T-helper 2 cell (primary cell): ENCODE results near the gene PLIN5.
A peak's percentile ranks its signal among the peaks of the same experiment; 100 is the strongest.
"Not testable (repeated sequence)": the region's sequence is repeated elsewhere in the genome, so short reads cannot be mapped to it uniquely, and the experiment has no call there.

Experiments used
- DNase-seq, 5 experiments: peaks; one replicate each; pipeline versions ENCODE4 v3.0.0 to v3.0.0-alpha.2; 2012 to 2022

Gene PLIN5

DNA sequence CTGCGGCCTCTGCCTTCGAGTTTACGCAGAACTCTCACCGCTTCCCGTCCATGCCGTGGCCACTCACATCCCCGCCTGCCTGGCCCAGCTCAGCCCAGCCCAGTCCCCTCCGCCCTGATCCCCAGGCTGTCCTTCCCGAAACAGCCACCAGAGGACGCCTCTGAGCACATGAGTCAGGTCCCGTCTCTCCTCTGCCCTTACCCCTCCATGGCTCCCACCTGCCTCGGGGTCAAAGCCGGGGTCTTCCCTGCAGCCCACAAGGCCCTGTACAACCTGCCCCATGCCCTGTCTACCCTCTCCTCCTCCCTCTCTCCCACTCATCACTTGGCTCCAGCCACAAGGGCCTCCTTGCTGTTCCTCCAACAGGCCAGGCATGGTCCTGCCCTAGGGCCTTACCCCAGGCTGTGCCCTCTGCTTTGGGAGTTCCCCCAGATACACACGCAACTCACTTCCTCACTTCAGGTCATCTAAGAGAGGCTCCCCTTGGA is 32.6 kb upstream of the PLIN5 start:
- peak; percentile 24 to 50 (median 37) for DNase-seq

DNA sequence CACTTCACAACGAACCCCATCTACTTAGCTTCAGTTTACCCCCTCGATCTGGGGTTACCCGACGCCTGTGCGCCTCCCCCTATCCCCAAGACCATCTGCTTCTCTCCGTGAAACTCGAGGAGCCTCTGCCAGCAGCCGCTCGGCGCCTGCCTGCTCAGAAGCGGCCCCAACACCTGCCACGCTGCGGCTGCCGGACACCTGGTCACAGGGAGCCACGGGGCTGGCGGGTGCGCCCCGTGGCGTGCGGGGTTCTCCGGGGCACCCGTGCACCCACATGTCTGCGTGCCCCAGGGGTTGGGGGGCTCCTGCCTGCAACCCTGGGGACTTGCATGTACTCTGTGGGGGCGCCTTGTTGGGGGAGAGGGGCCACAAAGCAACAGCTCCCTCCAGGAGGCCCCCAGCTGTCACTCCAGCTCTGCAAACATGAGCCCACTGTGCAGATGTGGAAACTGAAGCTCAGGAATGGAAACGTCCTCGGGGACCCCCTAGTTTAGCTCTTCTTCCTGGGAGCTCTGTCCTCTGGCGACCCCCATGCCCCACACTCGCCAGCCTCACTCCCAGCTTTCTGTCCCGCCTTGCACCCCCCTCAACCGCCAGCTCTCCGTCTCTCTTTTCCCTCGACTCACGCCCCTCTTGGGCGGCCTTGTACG is 31.5 kb upstream of the PLIN5 start:
- DNase-seq: no peak

DNA sequence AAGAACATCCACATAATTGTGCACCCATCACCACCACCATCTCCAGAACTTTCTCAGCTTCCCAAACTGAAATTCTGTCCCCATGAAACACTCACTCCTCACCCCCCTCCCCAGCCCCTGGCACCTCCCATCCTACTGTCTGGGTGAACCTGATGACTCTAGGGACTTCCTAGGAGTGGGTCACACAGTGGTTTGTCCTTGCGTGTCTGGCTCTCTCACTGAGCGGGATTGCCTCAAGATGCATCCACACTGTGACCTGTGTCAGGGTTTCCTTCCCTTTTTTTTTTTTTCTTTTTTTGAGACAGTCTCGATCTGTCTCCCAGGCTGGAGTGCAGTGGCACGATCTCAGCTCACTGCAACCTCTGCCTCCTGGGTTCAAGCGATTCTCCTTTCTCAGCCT is 28.5 kb upstream of the PLIN5 start:
- DNase-seq: not testable (repeated sequence)

DNA sequence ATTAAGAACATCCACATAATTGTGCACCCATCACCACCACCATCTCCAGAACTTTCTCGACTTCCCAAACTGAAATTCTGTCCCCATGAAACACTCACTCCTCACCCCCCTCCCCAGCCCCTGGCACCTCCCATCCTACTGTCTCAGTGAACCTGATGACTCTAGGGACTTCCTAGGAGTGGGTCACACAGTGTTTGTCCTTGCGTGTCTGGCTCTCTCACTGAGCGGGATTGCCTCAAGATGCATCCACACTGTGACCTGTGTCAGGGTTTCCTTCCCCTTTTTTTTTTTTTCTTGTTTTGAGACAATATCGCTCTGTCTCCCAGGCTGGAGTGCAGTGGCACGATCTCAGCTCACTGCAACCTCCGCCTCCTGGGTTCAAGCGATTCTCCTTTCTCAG is 27.1 kb upstream of the PLIN5 start:
- not testable (repeated sequence) for DNase-seq

DNA sequence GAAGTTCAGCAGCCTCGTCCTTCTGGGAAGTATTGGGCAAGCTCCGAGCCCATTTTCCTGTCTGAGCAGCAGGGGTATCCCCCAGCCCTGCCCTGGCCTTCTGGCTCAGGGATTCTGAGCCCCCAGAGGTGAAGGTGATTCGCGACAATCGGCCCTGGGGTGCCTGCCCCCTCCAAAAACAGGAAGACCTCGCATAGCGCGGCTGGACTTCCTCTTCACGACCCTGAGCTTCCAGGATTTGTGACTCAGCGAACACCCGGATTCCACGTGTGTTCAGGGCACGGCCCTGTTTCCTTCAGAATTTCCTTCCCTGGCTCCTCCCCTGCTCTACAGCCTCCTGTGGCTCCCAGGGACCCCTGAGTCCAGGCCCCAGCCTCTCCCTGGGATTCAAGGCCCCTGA is 24.5 kb upstream of the PLIN5 start, which contains the start of gene SEMA6B:
Gene SEMA6B, minus strand, starts transcription at position 116 of the 400 bp plus-strand sequence. CDS start 1,227 bp downstream, outside the sequence.
- no peak for DNase-seq

DNA sequence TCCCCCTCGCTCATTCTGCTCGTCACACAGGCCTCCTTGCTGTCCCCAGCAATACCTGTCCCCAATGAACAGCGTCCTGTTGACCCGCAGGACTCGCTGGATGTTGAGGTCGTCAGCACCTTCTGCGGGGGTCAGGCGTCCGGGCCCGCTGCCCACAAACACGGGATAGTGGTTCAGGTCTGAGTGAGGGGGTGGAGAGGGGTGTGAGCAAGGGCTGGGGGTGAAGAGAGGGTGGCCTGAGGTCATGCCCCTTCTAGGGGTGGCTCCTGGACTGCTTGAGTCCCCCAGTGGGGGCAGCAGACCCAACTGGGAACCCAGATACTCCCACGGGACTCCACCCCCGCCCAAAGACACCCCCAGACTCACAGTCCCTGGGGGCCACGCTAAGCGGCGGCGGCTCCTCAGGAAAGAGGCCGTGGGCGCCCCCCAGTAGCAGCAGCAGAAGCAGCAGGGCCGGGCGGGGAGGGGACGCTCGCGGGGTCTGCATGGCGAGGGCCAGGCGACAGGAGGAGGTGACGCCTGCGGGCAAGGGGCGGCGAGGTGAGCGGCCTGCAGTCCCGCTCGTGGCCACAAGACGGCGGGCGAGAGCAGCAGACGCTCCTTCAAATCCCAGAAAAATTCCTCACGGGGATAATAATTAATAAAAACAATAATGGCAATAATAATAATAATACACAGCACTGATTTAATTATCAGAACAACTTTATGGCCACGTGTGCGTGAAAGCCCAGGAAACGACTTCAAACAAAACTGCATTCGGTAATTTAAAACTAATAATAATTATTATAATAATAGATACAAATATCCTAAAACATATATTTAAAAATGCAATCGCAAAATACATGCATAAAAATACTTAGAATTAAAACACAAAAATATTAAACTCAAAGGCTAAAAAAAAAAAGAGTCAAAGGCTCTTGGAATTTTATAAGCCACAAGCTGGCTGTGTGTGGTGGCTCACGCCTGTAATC is 23.2 kb upstream of the PLIN5 start:
- DNase-seq: peak in 1 of 5 experiments; percentile 13

DNA sequence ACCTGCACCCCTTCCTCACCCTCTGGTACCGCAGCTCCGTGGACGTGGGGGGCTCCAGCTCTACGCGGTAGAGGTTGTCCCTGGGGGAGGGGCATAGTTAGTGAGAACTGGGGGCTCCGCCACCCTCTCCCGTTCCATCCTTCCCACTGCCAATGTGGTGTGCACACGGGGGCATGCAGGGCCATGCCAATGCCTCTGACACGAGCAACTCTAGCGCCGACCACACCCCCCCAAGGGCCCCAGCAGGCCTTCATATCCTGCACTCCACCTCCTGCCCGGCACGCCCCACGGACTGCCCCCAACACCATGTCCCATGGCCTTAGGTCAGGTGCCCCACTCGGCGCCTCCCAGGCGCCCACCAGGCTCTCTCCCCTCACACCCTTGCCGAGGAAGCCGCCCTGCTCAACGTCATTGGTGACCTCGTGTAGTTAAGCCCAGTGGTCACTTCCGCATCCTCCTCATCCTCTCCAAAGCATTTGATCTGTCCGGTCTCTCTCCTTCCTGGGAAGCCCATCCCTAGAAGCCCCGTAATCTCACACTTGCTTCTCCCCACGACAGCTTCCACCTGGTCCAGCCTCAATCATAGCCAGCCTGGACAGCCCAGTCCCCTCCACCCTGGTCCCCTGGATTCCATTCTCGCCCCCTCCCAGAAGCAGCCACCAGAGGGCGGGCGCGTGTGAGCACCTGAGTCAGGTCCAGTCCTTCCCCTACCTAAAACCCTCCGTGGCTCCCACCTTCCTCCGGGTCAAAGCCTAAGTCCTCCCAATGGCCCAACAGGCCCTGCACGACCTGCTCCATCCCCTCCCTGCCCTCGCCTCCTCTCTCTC is 22.3 kb upstream of the PLIN5 start:
- peak in 1 of 5 experiments; percentile 17 for DNase-seq

DNA sequence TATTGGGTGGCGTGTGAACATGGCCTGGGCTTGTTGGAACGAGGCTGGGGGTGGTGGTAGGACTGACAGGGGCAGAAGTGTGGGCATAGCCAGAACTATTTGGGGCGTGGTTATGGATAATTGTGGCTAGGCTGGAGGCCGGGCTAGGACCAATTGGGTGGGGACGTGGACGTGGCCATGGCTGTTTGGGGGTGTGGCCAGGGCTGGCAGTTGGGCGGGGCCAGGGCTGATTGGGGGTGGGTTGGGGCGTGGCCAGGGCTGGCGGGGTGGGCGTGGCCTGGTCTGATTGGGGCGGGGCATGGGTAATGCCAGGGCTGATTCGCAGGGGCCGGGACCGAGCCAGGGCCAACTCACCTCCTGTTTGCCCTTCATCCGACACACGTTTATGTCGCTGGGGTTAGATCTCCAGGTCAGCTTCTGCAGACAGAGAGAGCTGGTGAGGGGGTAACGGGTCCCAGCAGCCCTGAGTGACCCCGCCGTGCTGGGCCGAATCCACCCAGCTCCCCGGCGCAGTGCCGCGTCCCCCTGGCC is 21.6 kb upstream of the PLIN5 start:
- peak in 1 of 5 experiments; percentile 19 for DNase-seq

DNA sequence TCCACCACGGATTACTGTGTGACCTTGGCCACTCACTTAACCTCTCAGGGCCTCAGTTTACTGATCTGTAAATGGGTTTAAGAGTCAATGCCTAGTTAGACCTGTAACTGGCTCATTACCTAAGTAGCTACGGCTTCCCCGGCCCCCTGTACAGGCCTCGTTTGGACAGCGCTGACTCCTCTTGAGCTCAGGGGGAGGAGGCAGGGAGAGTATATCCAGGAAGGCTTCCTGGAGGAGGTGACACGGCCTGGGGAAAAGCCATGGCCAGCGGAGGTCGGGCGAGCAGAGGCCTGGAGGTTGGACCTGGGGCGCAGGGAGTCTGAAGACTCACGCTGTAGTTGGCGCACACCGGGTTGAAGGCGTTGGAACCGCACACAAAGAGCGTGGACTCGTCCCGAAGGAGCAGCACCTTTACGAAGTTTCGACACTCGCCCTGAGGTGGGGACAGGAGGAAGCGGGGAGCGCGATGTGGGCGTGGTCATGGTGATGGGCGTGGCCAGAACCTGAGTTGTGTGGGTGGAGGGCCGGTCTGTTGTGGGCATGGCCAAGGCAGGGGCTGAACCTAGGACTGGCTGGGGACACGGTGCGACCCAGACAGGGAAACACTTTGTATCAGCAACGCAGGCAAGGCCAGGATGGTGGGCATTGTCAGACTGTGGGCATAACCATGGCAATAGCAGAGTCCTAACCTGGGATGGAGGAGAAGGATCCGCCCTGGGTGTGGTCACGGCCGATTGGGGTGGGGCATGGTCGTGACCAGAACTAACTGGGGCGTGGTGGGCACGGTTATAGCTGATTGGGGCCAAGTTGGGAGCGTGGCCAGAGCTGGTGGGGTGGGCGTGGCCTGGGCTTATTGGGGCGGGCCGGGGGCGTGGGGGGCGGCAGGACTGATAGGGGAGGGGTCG is 20.9 kb upstream of the PLIN5 start:
- no peak for DNase-seq

DNA sequence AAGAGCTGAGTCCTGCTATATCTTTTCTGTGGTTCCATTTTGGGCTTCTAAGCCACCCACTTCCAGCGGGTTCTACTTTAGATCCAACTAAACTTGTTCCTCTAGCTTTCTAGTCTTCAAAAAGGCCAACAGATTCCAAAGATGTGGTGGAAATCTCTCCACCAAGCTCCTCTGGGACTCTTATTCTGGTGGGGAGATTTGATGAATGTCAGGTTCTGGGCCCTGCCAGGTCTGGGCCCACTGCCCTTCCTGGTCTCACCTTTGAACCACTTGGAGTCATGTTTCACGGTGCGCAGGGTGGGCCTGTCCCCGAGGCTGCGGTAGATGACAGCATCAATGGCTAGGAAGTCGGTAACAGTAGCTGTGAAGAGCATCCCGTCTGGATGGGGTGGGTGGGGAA is 19.7 kb upstream of the PLIN5 start:
- DNase-seq: no peak

DNA sequence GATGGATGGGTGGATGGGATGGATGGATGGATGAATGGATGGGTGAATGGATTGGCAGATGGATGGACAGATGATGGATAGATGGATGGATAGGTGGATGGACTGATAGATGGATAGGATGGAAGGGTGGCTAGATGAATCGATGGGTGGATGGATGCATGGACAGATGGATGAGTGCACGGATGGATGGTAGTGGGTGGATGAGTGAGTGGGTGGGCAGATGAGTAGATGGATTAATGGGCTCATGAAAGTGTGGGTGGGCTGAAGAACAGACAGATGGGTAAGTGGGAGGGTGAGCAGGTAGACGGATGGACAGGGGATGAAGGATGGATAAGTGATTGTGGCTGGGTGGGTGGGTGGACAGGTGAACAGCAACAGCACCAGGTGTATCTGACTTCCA is 18.8 kb upstream of the PLIN5 start:
- no peak for DNase-seq

DNA sequence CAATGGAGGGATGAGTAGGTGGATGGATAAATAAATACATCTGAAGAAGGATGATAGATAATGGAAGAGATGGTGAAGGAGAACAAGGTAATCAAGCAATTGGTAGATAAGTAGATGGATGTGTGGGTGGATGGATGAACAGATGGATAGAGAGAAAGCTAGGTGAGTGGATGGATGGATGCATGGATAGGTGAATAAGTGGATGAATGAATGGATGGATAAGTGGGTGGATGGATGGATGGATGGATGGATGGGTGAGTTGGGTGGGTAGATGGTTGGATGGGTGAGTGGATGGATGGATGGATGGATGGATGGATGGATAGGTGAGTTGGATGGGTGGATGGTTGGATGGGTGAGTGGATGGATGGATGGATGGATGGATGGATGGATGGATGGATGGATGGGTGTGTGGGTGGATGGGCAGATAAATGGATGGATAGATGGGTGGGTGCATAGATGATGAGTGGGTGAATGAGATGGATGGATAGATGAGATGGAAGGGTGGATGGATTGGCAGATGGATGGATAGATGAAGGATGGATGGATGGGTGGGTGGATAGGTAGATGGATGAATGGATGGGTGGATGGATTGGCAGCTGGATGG is 18.2 kb upstream of the PLIN5 start:
- no peak for DNase-seq

DNA sequence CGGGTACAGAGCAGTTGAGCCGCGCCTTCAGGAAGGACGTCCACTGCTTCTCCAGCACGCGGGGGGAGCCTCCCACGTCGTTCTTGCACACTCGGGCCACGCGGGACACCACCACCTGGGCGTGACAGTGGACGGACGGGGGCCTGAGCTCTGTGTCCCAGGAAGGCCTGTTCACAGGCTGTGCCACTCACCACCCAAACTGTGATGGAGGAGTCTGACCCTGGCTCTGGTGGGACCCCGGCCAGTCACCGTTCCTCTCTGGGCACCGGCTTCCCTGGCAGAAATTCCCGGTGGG is 17.4 kb upstream of the PLIN5 start:
- DNase-seq: no peak

DNA sequence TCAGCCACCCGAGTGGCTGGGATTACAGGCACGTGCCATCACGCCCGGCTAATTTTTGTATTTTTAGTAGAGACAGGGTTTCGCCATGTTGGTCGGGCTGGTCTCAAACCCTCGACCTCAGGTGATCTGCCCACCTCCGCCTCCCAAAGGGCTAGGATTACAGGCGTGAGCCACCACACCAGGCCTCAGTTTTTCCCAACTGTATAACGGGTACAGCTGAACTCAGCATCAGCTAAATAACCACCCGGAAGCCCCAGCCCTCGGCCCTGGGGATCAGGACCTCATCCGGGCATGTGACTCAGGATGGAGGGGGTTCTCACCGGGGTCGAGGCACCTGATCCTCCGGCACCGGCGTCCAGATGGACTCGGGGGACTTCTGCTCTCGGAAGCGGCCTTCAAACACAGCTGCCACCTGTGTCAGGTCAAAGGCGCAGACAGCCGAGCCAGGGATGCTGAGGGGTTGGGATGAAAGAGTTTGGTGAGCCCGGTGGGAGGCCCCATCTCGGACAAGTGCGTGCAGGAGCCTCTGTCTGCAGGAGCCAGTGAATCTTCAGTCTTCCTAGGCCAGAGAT is 15.5 kb upstream of the PLIN5 start:
- no peak for DNase-seq

DNA sequence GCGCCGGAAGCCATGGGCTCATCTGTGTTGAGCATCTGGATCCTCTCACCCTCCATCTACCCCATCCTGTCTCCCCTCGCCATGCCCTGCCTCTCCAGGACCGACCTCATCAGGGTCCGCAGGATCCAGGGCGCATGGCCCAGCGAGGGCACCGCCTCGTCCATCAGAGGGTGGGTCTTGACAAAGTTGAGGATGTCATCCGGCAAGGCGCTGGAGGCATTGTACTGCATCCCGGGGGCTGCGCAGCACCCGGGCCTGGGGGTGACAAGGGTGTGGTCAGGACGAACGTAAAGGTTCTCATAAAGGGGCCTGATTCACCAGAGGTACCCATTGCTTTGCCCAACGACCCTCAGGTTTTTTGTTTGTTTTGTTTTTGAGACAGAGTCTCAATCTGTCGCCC is 15.0 kb upstream of the PLIN5 start:
- no peak for DNase-seq

DNA sequence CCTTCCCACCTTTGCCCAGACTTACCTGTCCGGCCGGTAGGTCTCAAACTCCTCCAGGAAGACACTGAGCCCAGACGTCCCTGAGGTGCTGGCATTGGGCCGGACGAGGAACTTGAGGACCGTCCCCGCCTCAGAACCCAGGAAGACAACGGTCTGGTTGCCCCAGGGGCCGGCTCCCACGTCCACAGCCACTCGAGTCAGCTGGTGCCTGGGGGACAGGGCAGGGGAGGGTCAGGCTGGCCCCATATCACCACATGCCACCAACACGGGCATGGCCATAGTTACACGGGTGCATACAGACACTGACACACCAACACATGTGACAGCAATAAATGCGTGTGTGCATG is 13.2 kb upstream of the PLIN5 start:
- no peak for DNase-seq

DNA sequence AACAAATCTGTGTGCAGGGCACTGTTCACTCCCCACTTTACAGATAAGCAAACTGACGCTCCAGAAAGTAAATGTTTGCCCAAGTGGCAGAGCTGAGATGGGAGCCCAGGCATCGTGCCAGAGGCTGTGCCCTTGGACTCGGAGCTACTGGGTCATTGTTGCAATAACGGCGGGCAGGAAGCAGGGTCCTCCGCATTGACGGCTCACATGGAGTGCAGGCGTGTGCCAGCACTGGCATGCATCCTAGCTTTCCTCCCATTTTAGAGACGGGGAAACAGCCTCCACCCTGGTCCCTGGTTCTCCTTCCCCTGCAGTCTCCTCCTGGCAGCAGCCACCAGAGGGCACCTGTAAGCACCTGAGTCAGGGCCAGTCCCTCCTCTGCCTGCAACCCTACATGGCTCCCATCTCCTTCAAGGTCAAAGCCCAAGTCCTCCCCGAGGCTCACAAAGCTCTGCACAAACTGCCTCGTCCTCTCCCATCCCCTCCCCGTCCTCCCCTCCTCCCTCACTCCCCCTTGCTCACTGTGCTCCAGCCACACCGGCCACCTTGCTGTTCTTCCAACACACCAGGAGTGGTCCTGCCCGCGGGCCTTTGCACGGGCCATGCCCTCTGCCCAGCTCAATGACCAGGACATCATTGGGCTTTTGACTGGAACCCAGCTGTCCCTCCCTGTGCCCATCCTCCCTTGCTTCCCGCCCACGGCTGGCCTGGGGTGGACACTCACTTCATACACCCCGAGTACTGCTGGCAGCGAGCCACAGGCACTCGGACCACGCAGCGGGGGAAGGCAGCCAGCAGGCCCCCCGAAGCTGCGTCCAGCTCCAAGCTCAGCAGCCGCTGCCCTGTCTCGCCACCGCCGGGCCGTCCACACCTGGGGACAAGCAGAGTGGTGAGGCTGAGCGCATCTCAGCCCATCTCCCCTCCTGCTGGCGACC is 12.5 kb upstream of the PLIN5 start:
- no peak for DNase-seq

DNA sequence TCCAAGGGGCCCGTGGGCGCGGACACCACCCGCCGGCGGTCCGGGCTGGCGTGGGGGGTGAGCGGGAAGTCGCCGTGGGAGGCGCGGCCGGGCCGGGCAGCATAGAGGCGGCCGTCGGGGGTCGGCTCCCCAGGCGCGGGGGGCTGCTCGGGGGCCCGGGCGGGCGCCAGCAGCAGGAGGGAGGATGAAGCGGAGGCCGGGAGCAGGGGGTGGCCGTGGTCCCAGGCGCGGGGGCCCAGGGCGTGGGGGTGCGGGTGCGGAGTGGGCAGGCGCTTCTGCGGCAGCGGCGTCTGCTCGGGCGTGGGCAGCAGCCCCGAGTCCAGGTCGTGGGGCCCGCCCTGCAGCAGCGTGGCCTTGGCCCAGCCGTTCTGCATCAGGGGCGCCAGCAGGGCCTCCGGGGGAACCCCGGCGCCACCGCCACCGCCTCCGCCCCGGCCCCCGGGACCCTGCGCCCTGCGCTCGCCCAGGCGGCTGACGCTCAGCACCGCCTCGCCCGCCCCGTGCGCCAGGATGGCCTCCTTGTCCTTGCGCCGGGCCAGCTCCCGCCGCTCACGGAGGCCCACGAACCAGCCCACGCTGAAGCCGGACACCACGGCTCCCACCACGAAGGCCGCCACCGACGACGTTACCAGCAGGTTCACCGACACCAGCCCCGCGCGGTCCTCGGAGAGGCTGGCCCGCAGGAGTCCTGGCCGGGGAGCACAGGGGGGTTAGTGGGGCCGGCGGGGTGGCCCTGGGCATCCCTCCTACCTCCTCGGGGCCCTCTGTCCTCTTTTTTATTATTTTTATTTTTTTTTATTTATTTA is 9.0 kb upstream of the PLIN5 start:
- no peak for DNase-seq
